ENCODE results near the gene NID2.

GRCh38 chr14:52073251-52073650 lies 4.4 kb upstream of the NID2 start:
- TF ChIP-seq REST (IDR thresholded peaks at IDR 0.05; ENCODE audit: insufficient read depth in 1 of 2, low read depth in 2 of 2, low read length in 2 of 2) (no peak), POLR2AphosphoS5 (IDR thresholded peaks at IDR 0.05; ENCODE audit: low read depth, low read length) (no peak), SIN3A (IDR thresholded peaks at IDR 0.05; ENCODE audit: borderline replicate concordance, insufficient read depth, low read length) (no peak), TAF1 (IDR thresholded peaks at IDR 0.05; ENCODE audit: borderline replicate concordance, insufficient read depth, low read length) (no peak)

All from PFSK-1 (cell line).